HepG2 (cell line): ENCODE measurements around the gene FGGY. TPM values are rescaled to one million over a fixed set of nuclear protein-coding genes. Genes with fewer than 3 reads are reported as not detected.
A peak's percentile ranks its signal among the peaks of the same experiment; 100 is the strongest.

ENCODE experiments used
- CC2D1A ChIP-seq: sonication (generic); formaldehyde crosslinking; IDR thresholded peaks from 2 replicates; pipeline ENCODE4 v1.8.1; 2023; ENCODE audit warnings: mild to moderate bottlenecking, missing genetic modification reagents
- CHD4 ChIP-seq: fragments of 200-600 bp; sonication (generic); IDR thresholded peaks from 2 replicates; pipeline ENCODE4 v1.7.0; 2017; ENCODE audit warnings: mild to moderate bottlenecking, low read length, borderline replicate concordance
- KAT2B ChIP-seq: fragments of 150-350 bp; IDR thresholded peaks from 2 replicates; pipeline ENCODE4 v1.6.1; 2014; ENCODE audit warnings: low read depth, low read length, borderline replicate concordance
- NFE2 ChIP-seq: sonication (generic); formaldehyde crosslinking; IDR thresholded peaks from 2 replicates; pipeline ENCODE4 v1.4.0; 2020; ENCODE audit warnings: missing genetic modification reagents
- NFKB2 ChIP-seq: sonication (generic); formaldehyde crosslinking; IDR thresholded peaks from 2 replicates; pipeline ENCODE4 v1.4.0; 2020; ENCODE audit warnings: missing genetic modification reagents, borderline replicate concordance
- NFYC ChIP-seq: IDR thresholded peaks from 2 replicates; pipeline ENCODE4 v1.6.1; 2016; ENCODE audit warnings: missing genetic modification reagents, missing compliant biosample characterization
- POLR2G ChIP-seq: fragments of 200-400 bp; formaldehyde crosslinking; IDR thresholded peaks from 2 replicates; pipeline ENCODE4 v1.6.1; 2018; ENCODE audit warnings: mild to moderate bottlenecking, low read depth, low read length, moderate library complexity
- SPEN ChIP-seq: sonication (generic); formaldehyde crosslinking; IDR thresholded peaks from 2 replicates; pipeline ENCODE4 v1.5.1; 2020; ENCODE audit warnings: low read depth, mild to moderate bottlenecking, missing genetic modification reagents
- TBP ChIP-seq: sonication (generic); formaldehyde crosslinking; IDR thresholded peaks from 2 replicates; pipeline ENCODE4 v1.5.0; 2020; ENCODE audit warnings: missing genetic modification reagents
- U2AF2 ChIP-seq: fragments of 200-400 bp; formaldehyde crosslinking; IDR thresholded peaks from 2 replicates; pipeline ENCODE4 v1.6.1; 2017; ENCODE audit warnings: low read depth, mild to moderate bottlenecking, low read length
- WIZ ChIP-seq: sonication (generic); formaldehyde crosslinking; IDR thresholded peaks from 2 replicates; pipeline ENCODE4 v1.5.1; 2020; ENCODE audit warnings: mild to moderate bottlenecking, missing genetic modification reagents
- ZFX ChIP-seq: sonication (generic); formaldehyde crosslinking; IDR thresholded peaks from 2 replicates; pipeline ENCODE4 v1.4.0; 2020; ENCODE audit warnings: mild to moderate bottlenecking, low read depth, missing genetic modification reagents, moderate library complexity
- ZNF121 ChIP-seq: sonication (generic); formaldehyde crosslinking; IDR thresholded peaks from 2 replicates; pipeline ENCODE4 v1.5.0; 2020; ENCODE audit warnings: mild to moderate bottlenecking, missing genetic modification reagents
- ZNF264 ChIP-seq: sonication (generic); formaldehyde crosslinking; IDR thresholded peaks from 2 replicates; pipeline ENCODE4 v1.4.0; 2020; ENCODE audit warnings: missing genetic modification reagents
- ZNF331 ChIP-seq: sonication (generic); formaldehyde crosslinking; IDR thresholded peaks from 2 replicates; pipeline ENCODE4 v1.4.0; 2020; ENCODE audit warnings: missing genetic modification reagents
- ZNF350 ChIP-seq: sonication (generic); formaldehyde crosslinking; IDR thresholded peaks from 2 replicates; pipeline ENCODE4 v1.4.0; 2020; ENCODE audit warnings: mild to moderate bottlenecking, low read depth, missing genetic modification reagents, borderline replicate concordance
- ZNF589 ChIP-seq: sonication (generic); formaldehyde crosslinking; conservative IDR thresholded peaks from 2 replicates; pipeline ENCODE4 v1.8.0; 2022; ENCODE audit warnings: mild to moderate bottlenecking, moderate library complexity, missing genetic modification reagents
- ZNF720 ChIP-seq: sonication (generic); formaldehyde crosslinking; IDR thresholded peaks from 2 replicates; pipeline ENCODE4 v1.4.0; 2020; ENCODE audit warnings: missing genetic modification reagents
- polyA plus RNA-seq, 8 experiments: library from polyadenylated mRNA; depleted of rRNA in 3 of 8; stranded (reverse) in 7 of 8; unstranded in 1 of 8; fragments of >200 nt; fragmentation: Illumina TruSeq in 4 of 8; extraction: Trizol in 4 of 8; gene quantifications; 2 replicates each; pipeline versions ENCODE4 v1.2.1 to v1.2.3, GENCODE V29; 2011 to 2016; ENCODE audit warnings: low read depth in 4 of 8, missing spikeins in 1 of 8, mixed read lengths in 1 of 8; ENCODE audit not compliant: insufficient read depth in 1 of 8
- total RNA-seq, 5 experiments: library from RNA; depleted of rRNA; stranded (reverse); fragments of >200 nt; fragmentation: Illumina TruSeq; extraction: Trizol; gene quantifications; 2 replicates each; pipeline ENCODE4 v1.2.3, GENCODE V29; 2016; ENCODE audit warnings: low read depth in 1 of 5
- TF ChIP-seq, protein P1 (sequence below): sonication (generic); formaldehyde crosslinking; IDR thresholded peaks from 2 replicates; pipeline ENCODE4 v1.5.1; 2020; ENCODE audit warnings: mild to moderate bottlenecking, missing genetic modification reagents, borderline replicate concordance
- TF ChIP-seq, protein P2 (sequence below): sonication (generic); formaldehyde crosslinking; IDR thresholded peaks from 2 replicates; pipeline ENCODE4 v1.4.0; 2020; ENCODE audit warnings: missing genetic modification reagents, borderline replicate concordance
- TF ChIP-seq, protein P3 (sequence below): sonication (generic); formaldehyde crosslinking; IDR thresholded peaks from 2 replicates; pipeline ENCODE4 v1.4.0; 2020; ENCODE audit warnings: missing genetic modification reagents, borderline replicate concordance
- TF ChIP-seq, protein P4 (sequence below): IDR thresholded peaks from 2 replicates; pipeline ENCODE4 v1.6.1; 2012; ENCODE audit warnings: inconsistent platforms
- TF ChIP-seq, protein P5 (sequence below): sonication (generic); formaldehyde crosslinking; IDR thresholded peaks from 2 replicates; pipeline ENCODE4 v1.5.1; 2020; ENCODE audit warnings: missing genetic modification reagents, mild to moderate bottlenecking, borderline replicate concordance

Gene FGGY
- total and polyA plus RNA-seq, 2 of the 13 experiments (the other 11 are each of a cell fraction or from before 2014, with no cell fraction given) = 15.7 to 27.5 TPM

DNA sequence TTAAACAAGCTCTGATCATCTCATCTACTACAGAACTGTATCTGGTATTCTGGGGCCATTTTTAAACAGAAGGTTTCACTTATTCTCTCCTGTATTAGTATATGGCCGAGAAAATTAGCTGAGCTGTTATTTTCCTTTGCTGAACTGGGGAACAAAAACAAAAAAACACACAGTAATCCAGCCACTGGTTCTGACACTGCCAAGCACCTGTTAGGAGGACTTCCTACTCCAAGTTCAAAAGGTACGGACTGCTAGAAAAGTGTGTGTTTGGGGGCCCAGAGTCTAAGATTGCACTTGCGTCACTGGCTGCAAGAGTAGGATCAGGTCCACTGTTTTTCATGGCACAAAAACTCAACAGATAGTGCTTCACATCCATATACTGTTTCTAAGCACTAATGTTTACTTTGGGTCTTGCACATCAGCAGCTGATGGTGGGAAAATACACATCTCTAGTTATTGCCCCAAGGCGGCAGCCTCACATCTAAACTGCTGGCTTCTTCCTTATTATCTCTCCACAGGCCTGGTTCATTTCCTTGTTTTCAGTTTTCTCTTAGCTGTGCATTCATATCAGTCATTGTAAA is 226.1 kb downstream of the FGGY start (continued):
- TF ChIP-seq, protein P1, sequence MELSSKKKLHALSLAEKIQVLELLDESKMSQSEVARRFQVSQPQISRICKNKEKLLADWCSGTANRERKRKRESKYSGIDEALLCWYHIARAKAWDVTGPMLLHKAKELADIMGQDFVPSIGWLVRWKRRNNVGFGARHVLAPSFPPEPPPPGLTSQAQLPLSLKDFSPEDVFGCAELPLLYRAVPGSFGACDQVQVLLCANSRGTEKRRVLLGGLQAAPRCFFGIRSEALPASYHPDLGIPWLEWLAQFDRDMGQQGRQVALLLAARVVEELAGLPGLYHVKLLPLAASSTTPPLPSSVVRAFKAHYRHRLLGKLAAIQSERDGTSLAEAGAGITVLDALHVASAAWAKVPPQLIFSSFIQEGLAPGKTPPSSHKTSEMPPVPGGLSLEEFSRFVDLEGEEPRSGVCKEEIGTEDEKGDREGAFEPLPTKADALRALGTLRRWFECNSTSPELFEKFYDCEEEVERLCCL (CRISPR knock-in tag) = no peak
- TF ChIP-seq TBP (CRISPR knock-in tag) = no peak
- no peak; the same call in 1 of the 2 replicates for TF ChIP-seq ZNF264 (CRISPR knock-in tag)
- TF ChIP-seq, protein P2, sequence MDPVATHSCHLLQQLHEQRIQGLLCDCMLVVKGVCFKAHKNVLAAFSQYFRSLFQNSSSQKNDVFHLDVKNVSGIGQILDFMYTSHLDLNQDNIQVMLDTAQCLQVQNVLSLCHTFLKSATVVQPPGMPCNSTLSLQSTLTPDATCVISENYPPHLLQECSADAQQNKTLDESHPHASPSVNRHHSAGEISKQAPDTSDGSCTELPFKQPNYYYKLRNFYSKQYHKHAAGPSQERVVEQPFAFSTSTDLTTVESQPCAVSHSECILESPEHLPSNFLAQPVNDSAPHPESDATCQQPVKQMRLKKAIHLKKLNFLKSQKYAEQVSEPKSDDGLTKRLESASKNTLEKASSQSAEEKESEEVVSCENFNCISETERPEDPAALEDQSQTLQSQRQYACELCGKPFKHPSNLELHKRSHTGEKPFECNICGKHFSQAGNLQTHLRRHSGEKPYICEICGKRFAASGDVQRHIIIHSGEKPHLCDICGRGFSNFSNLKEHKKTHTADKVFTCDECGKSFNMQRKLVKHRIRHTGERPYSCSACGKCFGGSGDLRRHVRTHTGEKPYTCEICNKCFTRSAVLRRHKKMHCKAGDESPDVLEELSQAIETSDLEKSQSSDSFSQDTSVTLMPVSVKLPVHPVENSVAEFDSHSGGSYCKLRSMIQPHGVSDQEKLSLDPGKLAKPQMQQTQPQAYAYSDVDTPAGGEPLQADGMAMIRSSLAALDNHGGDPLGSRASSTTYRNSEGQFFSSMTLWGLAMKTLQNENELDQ (CRISPR knock-in tag) = no peak
- no peak for TF ChIP-seq NFE2 (CRISPR knock-in tag)
- TF ChIP-seq POLR2G = no peak
- peak; percentile 46; the same call in 1 of the 2 replicates for TF ChIP-seq SPEN
- no peak for TF ChIP-seq CHD4
- no peak for TF ChIP-seq ZNF589 (CRISPR knock-in tag)
- no peak for TF ChIP-seq ZNF350
- TF ChIP-seq ZNF121 (CRISPR knock-in tag) = no peak
- TF ChIP-seq, protein P3, sequence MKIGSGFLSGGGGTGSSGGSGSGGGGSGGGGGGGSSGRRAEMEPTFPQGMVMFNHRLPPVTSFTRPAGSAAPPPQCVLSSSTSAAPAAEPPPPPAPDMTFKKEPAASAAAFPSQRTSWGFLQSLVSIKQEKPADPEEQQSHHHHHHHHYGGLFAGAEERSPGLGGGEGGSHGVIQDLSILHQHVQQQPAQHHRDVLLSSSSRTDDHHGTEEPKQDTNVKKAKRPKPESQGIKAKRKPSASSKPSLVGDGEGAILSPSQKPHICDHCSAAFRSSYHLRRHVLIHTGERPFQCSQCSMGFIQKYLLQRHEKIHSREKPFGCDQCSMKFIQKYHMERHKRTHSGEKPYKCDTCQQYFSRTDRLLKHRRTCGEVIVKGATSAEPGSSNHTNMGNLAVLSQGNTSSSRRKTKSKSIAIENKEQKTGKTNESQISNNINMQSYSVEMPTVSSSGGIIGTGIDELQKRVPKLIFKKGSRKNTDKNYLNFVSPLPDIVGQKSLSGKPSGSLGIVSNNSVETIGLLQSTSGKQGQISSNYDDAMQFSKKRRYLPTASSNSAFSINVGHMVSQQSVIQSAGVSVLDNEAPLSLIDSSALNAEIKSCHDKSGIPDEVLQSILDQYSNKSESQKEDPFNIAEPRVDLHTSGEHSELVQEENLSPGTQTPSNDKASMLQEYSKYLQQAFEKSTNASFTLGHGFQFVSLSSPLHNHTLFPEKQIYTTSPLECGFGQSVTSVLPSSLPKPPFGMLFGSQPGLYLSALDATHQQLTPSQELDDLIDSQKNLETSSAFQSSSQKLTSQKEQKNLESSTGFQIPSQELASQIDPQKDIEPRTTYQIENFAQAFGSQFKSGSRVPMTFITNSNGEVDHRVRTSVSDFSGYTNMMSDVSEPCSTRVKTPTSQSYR (CRISPR knock-in tag) = peak; percentile 44; the same call in 1 of the 2 replicates
- TF ChIP-seq, protein P4, sequence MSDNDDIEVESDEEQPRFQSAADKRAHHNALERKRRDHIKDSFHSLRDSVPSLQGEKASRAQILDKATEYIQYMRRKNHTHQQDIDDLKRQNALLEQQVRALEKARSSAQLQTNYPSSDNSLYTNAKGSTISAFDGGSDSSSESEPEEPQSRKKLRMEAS = peak; percentile 59; the same call in 1 of the 2 replicates
- no peak for TF ChIP-seq U2AF2
- no peak for TF ChIP-seq ZNF720
- no peak for TF ChIP-seq CC2D1A (CRISPR knock-in tag)
- TF ChIP-seq, protein P5, sequence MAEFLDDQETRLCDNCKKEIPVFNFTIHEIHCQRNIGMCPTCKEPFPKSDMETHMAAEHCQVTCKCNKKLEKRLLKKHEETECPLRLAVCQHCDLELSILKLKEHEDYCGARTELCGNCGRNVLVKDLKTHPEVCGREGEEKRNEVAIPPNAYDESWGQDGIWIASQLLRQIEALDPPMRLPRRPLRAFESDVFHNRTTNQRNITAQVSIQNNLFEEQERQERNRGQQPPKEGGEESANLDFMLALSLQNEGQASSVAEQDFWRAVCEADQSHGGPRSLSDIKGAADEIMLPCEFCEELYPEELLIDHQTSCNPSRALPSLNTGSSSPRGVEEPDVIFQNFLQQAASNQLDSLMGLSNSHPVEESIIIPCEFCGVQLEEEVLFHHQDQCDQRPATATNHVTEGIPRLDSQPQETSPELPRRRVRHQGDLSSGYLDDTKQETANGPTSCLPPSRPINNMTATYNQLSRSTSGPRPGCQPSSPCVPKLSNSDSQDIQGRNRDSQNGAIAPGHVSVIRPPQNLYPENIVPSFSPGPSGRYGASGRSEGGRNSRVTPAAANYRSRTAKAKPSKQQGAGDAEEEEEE (CRISPR knock-in tag) = no peak
- TF ChIP-seq WIZ (CRISPR knock-in tag) = no peak
- TF ChIP-seq NFKB2 = no peak
- TF ChIP-seq NFYC (CRISPR knock-in tag) = no peak
- peak; percentile 72; the same call in 1 of the 2 replicates for TF ChIP-seq ZNF331 (CRISPR knock-in tag)
- TF ChIP-seq ZFX (CRISPR knock-in tag) = 0 out of 2 replicates have a peak, but pooled peaks have one; percentile 20
- TF ChIP-seq KAT2B = no peak
